ENCODE results near the gene RAPGEF1. TPM values are rescaled to one million over a fixed set of nuclear protein-coding genes. Genes with fewer than 3 reads are reported as not detected.

The RAPGEF1 gene
- total and polyA plus RNA-seq, 2 donors (not counting 3 experiments of a cell fraction or from before 2014, with no cell fraction given): 50.0 to 124 TPM

- no TSS peak for BruUV-seq (replicated peaks)
- H3K9me3 ChIP-seq (replicated peaks; ENCODE audit: control insufficient read depth, insufficient read depth, low read length): no peaks in the 10 kb centered on the region
- dilution Hi-C loops (cut with MboI; ENCODE audit: extremely low pct_ligation_motif_present, low sequenced_read_pairs) (no loop called here), intact Hi-C loops (cut with micrococcal nuclease) (no loop called here)
- no peak overlapping the region for H3K27ac ChIP-seq (ENCODE audit: insufficient read depth, low read depth, low read length)
- H3K4me3 ChIP-seq (replicated peaks in 1 of 3; ENCODE audit: insufficient read depth in 1 of 3, low read depth in 1 of 3, low read length in 3 of 3): no peak overlapping the region
- no peaks in the 10 kb centered on the region for H4K20me1 ChIP-seq (replicated peaks; ENCODE audit: control insufficient read depth, extremely low read depth, insufficient read depth, low read length)
- DNase-seq (ENCODE audit: low read depth, low spot score) (no peak), FAIRE-seq (no peak)
- no peak overlapping the region for H3K9ac ChIP-seq (replicated peaks; ENCODE audit: extremely low read depth, insufficient read depth, low read length)
- CTCF ChIA-PET: interaction anchor here (1.0 to 2.5 kb wide), 7 partner anchors 15 to 62 kb away, joined by 3 to 12 read pairs (median 7); no protein-coding TSS in a partner anchor
- no peak overlapping the region for H3K4me2 ChIP-seq (ENCODE audit: insufficient read depth, low read length)
- peaks cover 14% of the 10 kb centered on the region for H3K4me1 ChIP-seq (ENCODE audit: control insufficient read depth, extremely low read depth, insufficient read depth, low read length)
- H3K27me3 ChIP-seq (ENCODE audit: control insufficient read depth in 2 of 2, insufficient read depth in 2 of 2, low read length in 2 of 2): no peaks in the 10 kb centered on the region
- POLR2A ChIA-PET: no interaction called here
- H3K36me3 ChIP-seq (ENCODE audit: control insufficient read depth in 2 of 2, extremely low read depth in 1 of 2, insufficient read depth in 2 of 2, low read length in 2 of 2): peaks cover 0 to 2% of the 10 kb centered on the region in 2 experiments
- TF ChIP-seq POLR2A (IDR thresholded peaks at IDR 0.05; ENCODE audit: low read depth, low read length) (no peak), MAX (IDR thresholded peaks at IDR 0.05; ENCODE audit: insufficient read depth, insufficient read length) (no peak), CTCF (IDR thresholded peaks at IDR 0.05; ENCODE audit: extremely low read depth in 1 of 2, insufficient read depth in 1 of 2, low read depth in 1 of 2, low read length in 2 of 2) (no peak), EZH2 (IDR thresholded peaks at IDR 0.05; ENCODE audit: borderline replicate concordance, low read depth, low read length, severe bottlenecking) (no peak)
- H3K9me1 ChIP-seq (replicated peaks; ENCODE audit: control insufficient read depth, extremely low read depth, insufficient read depth, low read length): peaks cover 3% of the 10 kb centered on the region
- H2AFZ ChIP-seq (ENCODE audit: low read depth, low read length): no peak overlapping the region
- H3K79me2 ChIP-seq (ENCODE audit: control insufficient read depth, insufficient read depth, low read length): peaks cover 97% of the 10 kb centered on the region
Observed at GRCh38 chr9:131697908-131698617, 41.8 kb downstream of the RAPGEF1 start.

GRCh38 chr9:131697097-131697496 lies 42.8 kb downstream of the RAPGEF1 start:
- peaks cover 0 to 2% of the 10 kb centered on the region in 2 experiments for H3K36me3 ChIP-seq (ENCODE audit: control insufficient read depth in 2 of 2, extremely low read depth in 1 of 2, insufficient read depth in 2 of 2, low read length in 2 of 2)
- no peak overlapping the region for H3K27ac ChIP-seq (ENCODE audit: insufficient read depth, low read depth, low read length)
- H3K79me2 ChIP-seq (ENCODE audit: control insufficient read depth, insufficient read depth, low read length): peaks cover 97% of the 10 kb centered on the region
- H3K4me2 ChIP-seq (ENCODE audit: insufficient read depth, low read length): no peak overlapping the region
- POLR2A ChIA-PET: no interaction called here
- dilution Hi-C loops (cut with MboI; ENCODE audit: extremely low pct_ligation_motif_present, low sequenced_read_pairs): no loop called here
- H3K9me3 ChIP-seq (replicated peaks; ENCODE audit: control insufficient read depth, insufficient read depth, low read length): no peaks in the 10 kb centered on the region
- FAIRE-seq (no peak), DNase-seq (ENCODE audit: low read depth, low spot score) (no peak)
- H4K20me1 ChIP-seq (replicated peaks; ENCODE audit: control insufficient read depth, extremely low read depth, insufficient read depth, low read length): no peaks in the 10 kb centered on the region
- H2AFZ ChIP-seq (ENCODE audit: low read depth, low read length): no peak overlapping the region
- TF ChIP-seq POLR2AphosphoS5 (IDR thresholded peaks at IDR 0.05; ENCODE audit: insufficient read depth, low read depth, low read length): no peak
- no peak for TF ChIP-seq FOS (IDR thresholded peaks at IDR 0.05; ENCODE audit: borderline replicate concordance, insufficient read depth, low read length)
- TF ChIP-seq EZH2 (IDR thresholded peaks at IDR 0.05; ENCODE audit: borderline replicate concordance, low read depth, low read length, severe bottlenecking): no peak
- no peak for TF ChIP-seq JUN (IDR thresholded peaks at IDR 0.05; ENCODE audit: borderline replicate concordance, insufficient read depth, insufficient read length, low read depth)
- no peak for TF ChIP-seq MAX (IDR thresholded peaks at IDR 0.05; ENCODE audit: insufficient read depth, insufficient read length)
- TF ChIP-seq GATA2 (IDR thresholded peaks at IDR 0.05; ENCODE audit: insufficient read depth, insufficient read length, low read depth, low read length): no peak
- no peak for TF ChIP-seq MYC (IDR thresholded peaks at IDR 0.05; ENCODE audit: low read depth, low read length)
- TF ChIP-seq CTCF (IDR thresholded peaks at IDR 0.05; ENCODE audit: extremely low read depth in 1 of 2, insufficient read depth in 1 of 2, low read depth in 1 of 2, low read length in 2 of 2): peak in 1 of 2 donors; percentile 3
- H3K27me3 ChIP-seq (ENCODE audit: control insufficient read depth in 2 of 2, insufficient read depth in 2 of 2, low read length in 2 of 2): no peaks in the 10 kb centered on the region
- peaks cover 14% of the 10 kb centered on the region for H3K4me1 ChIP-seq (ENCODE audit: control insufficient read depth, extremely low read depth, insufficient read depth, low read length)
- no peak overlapping the region for H3K4me3 ChIP-seq (replicated peaks in 1 of 3; ENCODE audit: insufficient read depth in 1 of 3, low read depth in 1 of 3, low read length in 3 of 3)
- BruUV-seq (replicated peaks): no TSS peak
- intact Hi-C loops (cut with micrococcal nuclease): no loop called here
- H3K9me1 ChIP-seq (replicated peaks; ENCODE audit: control insufficient read depth, extremely low read depth, insufficient read depth, low read length): peaks cover 3% of the 10 kb centered on the region
- CTCF ChIA-PET: interaction anchor here (1.0 to 2.7 kb wide), 10 partner anchors 10 to 73 kb away, joined by 3 to 12 read pairs (median 6); no protein-coding TSS in a partner anchor
- H3K9ac ChIP-seq (replicated peaks; ENCODE audit: extremely low read depth, insufficient read depth, low read length): no peak overlapping the region
